Fibroblast of skin of left biceps (primary cell): Measurements from ENCODE around the gene CEP128.
A peak's percentile ranks its signal among the peaks of the same experiment; 100 is the strongest.

Experiments used
- DNase-seq, 2 experiments: peaks; one replicate each; pipeline ENCODE4 v3.0.0-alpha.2; 2013; ENCODE audit warnings: low read depth in 2 of 2

CEP128 gene

GRCh38 chr14:80941241-80942185 is at the start of gene CEP128:
Gene CEP128, minus strand, starts transcription at chr14:80941738.
- peak; percentile 93 for DNase-seq

GRCh38 chr14:80988735-80989429 is 47.3 kb upstream of the CEP128 start:
- DNase-seq: no peak

- DNase-seq: no peak
Observed at GRCh38 chr14:80988192-80988591, 46.7 kb upstream of the CEP128 start.

GRCh38 chr14:80987235-80988032 is 45.9 kb upstream of the CEP128 start:
- DNase-seq: peak; percentile 35

GRCh38 chr14:80982711-80983110 is 41.2 kb upstream of the CEP128 start:
- no peak for DNase-seq

GRCh38 chr14:80981673-80982072 is 40.1 kb upstream of the CEP128 start:
- no peak for DNase-seq

GRCh38 chr14:80981156-80981555 is 39.6 kb upstream of the CEP128 start:
- DNase-seq: no peak

GRCh38 chr14:80979951-80980350 is 38.4 kb upstream of the CEP128 start:
- no peak for DNase-seq

- DNase-seq: no peak
Observed at GRCh38 chr14:80978403-80978802, 36.9 kb upstream of the CEP128 start.

- no peak for DNase-seq
Observed at GRCh38 chr14:80977221-80977620, 35.7 kb upstream of the CEP128 start.

GRCh38 chr14:80974679-80975078 is 33.1 kb upstream of the CEP128 start:
- no peak for DNase-seq

- DNase-seq: peak; percentile 26 to 34
Observed at GRCh38 chr14:80973931-80974641, 32.5 kb upstream of the CEP128 start.

GRCh38 chr14:80965037-80965436 is 23.5 kb upstream of the CEP128 start:
- no peak for DNase-seq

- DNase-seq: no peak
Observed at GRCh38 chr14:80959496-80959895, 18.0 kb upstream of the CEP128 start.

GRCh38 chr14:80958939-80959338 is 17.4 kb upstream of the CEP128 start:
- no peak for DNase-seq

GRCh38 chr14:80958226-80958625 is 16.7 kb upstream of the CEP128 start:
- no peak for DNase-seq

- no peak for DNase-seq
Observed at GRCh38 chr14:80957613-80958012, 16.1 kb upstream of the CEP128 start.

- DNase-seq: no peak
Observed at GRCh38 chr14:80956922-80957321, 15.4 kb upstream of the CEP128 start.

GRCh38 chr14:80956102-80956501 is 14.6 kb upstream of the CEP128 start:
- DNase-seq: no peak

GRCh38 chr14:80955416-80955941 is 13.9 kb upstream of the CEP128 start, which contains the start of gene TSHR:
Gene TSHR, plus strand, starts transcription at chr14:80955621. Its CDS starts 60 bp downstream, at chr14:80955681.
- no peak for DNase-seq

GRCh38 chr14:80954687-80955299 is 13.3 kb upstream of the CEP128 start:
- peak; percentile 88 to 90 for DNase-seq
